ENCODE measurements around the gene FYN.

The FYN gene

GRCh38 chr6:111689946-111690345 lies 183.3 kb downstream of the FYN start:
- peaks cover 86% of the 10 kb centered on the region for H3K4me1 Mint-ChIP-seq
- no peak for TF ChIP-seq CTCF (IDR thresholded peaks at IDR 0.05; ENCODE audit: unreplicated experiment in 3 of 3)
- peak overlapping the region; percentile 6 to 63 (median 43) for H3K27ac Mint-ChIP-seq
- H3K4me3 Mint-ChIP-seq: no peak overlapping the region
- peaks cover 75% of the 10 kb centered on the region for H3K36me3 Mint-ChIP-seq (ENCODE audit: low read depth)
- no peaks in the 10 kb centered on the region for H3K27me3 Mint-ChIP-seq (ENCODE audit: low read depth)
- H3K9me3 Mint-ChIP-seq: no peaks in the 10 kb centered on the region

DNA sequence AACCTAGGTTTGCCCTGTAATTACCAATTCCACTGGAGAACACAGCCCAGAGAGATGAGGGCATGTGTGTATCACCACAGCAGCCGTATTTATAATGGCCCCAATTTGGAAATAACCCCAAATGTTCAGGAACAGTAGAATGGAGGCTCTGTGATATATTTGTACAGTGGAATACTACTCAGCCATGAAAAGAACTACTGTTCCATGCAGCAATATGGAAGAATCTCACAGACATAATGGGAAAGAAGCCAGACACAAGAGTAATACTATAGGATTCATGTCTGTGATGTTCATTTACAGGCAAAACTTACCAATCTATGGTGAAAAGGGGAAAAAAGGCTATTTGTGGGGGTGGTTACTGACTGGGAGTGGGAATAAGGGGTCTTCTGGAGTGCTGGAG lies 183.8 kb downstream of the FYN start:
- Mint-ChIP-seq H3K27me3 (ENCODE audit: low read depth) (no peaks in the 10 kb centered on the region), H3K27ac (peak overlapping the region; percentile 6 to 63 (median 43)), H3K4me3 (no peak overlapping the region)

DNA sequence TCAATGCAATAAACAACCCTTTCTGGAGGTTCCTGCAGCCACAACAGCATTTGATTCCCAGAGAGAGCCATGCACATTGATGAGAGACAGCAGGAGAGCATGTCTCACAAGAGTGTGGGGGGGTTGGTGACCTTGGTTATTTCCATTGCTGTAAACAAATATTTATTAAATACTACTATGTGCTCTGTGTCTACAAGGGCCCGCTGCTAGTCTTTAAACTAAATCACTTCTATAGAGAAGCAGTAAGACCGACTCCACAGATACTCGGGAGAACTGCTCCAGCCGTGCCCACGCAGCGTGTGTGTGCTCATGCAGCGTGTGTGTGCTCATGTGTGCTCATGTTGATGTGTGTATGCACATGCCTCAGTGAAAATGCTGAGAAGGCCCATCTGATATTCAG lies 184.9 kb downstream of the FYN start:
- TF ChIP-seq CTCF (IDR thresholded peaks at IDR 0.05; ENCODE audit: unreplicated experiment in 3 of 3): no peak
- H3K9me3 Mint-ChIP-seq: no peaks in the 10 kb centered on the region
- H3K27ac Mint-ChIP-seq: peak overlapping the region in 1 of 3 experiments; percentile 29
- peaks cover 89% of the 10 kb centered on the region for H3K4me1 Mint-ChIP-seq
- peaks cover 74% of the 10 kb centered on the region for H3K36me3 Mint-ChIP-seq (ENCODE audit: low read depth)
- no peak overlapping the region for H3K4me3 Mint-ChIP-seq
- H3K27me3 Mint-ChIP-seq (ENCODE audit: low read depth): no peaks in the 10 kb centered on the region

More for the DNA sequence above, 183.8 kb downstream of the FYN start:
- TF ChIP-seq CTCF (IDR thresholded peaks at IDR 0.05; ENCODE audit: unreplicated experiment in 3 of 3): no peak
- Mint-ChIP-seq H3K4me1 (peaks cover 87% of the 10 kb centered on the region), H3K9me3 (no peaks in the 10 kb centered on the region), H3K36me3 (ENCODE audit: low read depth) (peaks cover 75% of the 10 kb centered on the region)

GRCh38 chr6:111687652-111688051 lies 185.6 kb downstream of the FYN start:
- H3K4me3 Mint-ChIP-seq: no peak overlapping the region
- no peak for TF ChIP-seq CTCF (IDR thresholded peaks at IDR 0.05; ENCODE audit: unreplicated experiment in 3 of 3)
- peaks cover 82% of the 10 kb centered on the region for H3K4me1 Mint-ChIP-seq

DNA sequence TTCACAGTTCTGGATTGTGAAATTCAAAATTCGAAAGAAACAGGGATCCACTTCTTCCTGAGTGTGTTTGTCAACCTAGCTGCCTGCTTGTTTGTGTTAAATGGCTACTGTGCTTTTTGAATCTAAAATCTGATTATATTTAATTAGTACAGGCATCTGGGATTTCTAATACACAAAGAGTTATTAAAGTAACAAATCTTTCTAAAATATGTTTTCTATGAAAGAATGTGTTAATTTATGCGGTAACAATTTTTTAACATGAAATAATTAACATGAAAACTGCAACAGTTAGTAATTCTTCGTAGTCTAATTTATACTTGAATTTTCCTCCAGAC lies 186.4 kb downstream of the FYN start:
- Mint-ChIP-seq H3K9me3 (no peaks in the 10 kb centered on the region), H3K36me3 (ENCODE audit: low read depth) (peaks cover 74% of the 10 kb centered on the region), H3K27me3 (ENCODE audit: low read depth) (no peaks in the 10 kb centered on the region), H3K27ac (peak overlapping the region; percentile 54 to 83 (median 83)), H3K4me3 (peak overlapping the region in 2 of 3 experiments; percentile 24 to 44), H3K4me1 (peaks cover 82% of the 10 kb centered on the region)
- TF ChIP-seq CTCF (IDR thresholded peaks at IDR 0.05; ENCODE audit: unreplicated experiment in 3 of 3): no peak

More at GRCh38 chr6:111687652-111688051, 185.6 kb downstream of the FYN start:
- H3K36me3 Mint-ChIP-seq (ENCODE audit: low read depth): peaks cover 72% of the 10 kb centered on the region
- H3K9me3 Mint-ChIP-seq: no peaks in the 10 kb centered on the region
- no peaks in the 10 kb centered on the region for H3K27me3 Mint-ChIP-seq (ENCODE audit: low read depth)
- peak overlapping the region in 1 of 3 experiments; percentile 83 for H3K27ac Mint-ChIP-seq

GRCh38 chr6:111686249-111686931 lies 186.9 kb downstream of the FYN start:
- Mint-ChIP-seq H3K27me3 (ENCODE audit: low read depth) (no peaks in the 10 kb centered on the region), H3K4me3 (peak overlapping the region; percentile 24 to 44 (median 44)), H3K4me1 (peaks cover 81% of the 10 kb centered on the region), H3K36me3 (ENCODE audit: low read depth) (peaks cover 73% of the 10 kb centered on the region), H3K27ac (peak overlapping the region; percentile 51 to 83 (median 83)), H3K9me3 (no peaks in the 10 kb centered on the region)
- no peak for TF ChIP-seq CTCF (IDR thresholded peaks at IDR 0.05; ENCODE audit: unreplicated experiment in 3 of 3)

Data from nephron (organoid).